ENCODE data around the gene ITPR2.

The ITPR2 gene

GRCh38 chr12:26741584-26742227 lies 91.3 kb downstream of the ITPR2 start:
- Histone ChIP-seq H3K79me2 (ENCODE audit: low read length) (no peaks in the 10 kb centered on the region; the same call in 1 of the 2 replicates), H2AFZ (ENCODE audit: low read length) (no peak overlapping the region), H3K27ac (ENCODE audit: low read length) (no peak overlapping the region), H3K4me2 (ENCODE audit: low read depth, low read length) (no peak overlapping the region), H3K4me1 (ENCODE audit: low read length) (no peaks in the 10 kb centered on the region), H4K20me1 (ENCODE audit: insufficient read depth, low read length) (no peaks in the 10 kb centered on the region), H3K4me3 (ENCODE audit: low read length) (no peak overlapping the region), H3K9me2 (replicated peaks; ENCODE audit: insufficient read depth, low read length) (no peaks in the 10 kb centered on the region), H3F3A (ENCODE audit: insufficient read depth, low read length) (no peaks in the 10 kb centered on the region), H3K9ac (ENCODE audit: low read length) (no peak overlapping the region), H3K27me3 (replicated peaks; ENCODE audit: insufficient read depth, low read length) (no peaks in the 10 kb centered on the region), H3K9me3 (replicated peaks; ENCODE audit: insufficient read depth, low read length) (no peaks in the 10 kb centered on the region), H3K36me3 (replicated peaks; ENCODE audit: insufficient read depth, low read length) (no peaks in the 10 kb centered on the region)
- TF ChIP-seq CTCF (IDR thresholded peaks at IDR 0.05; ENCODE audit: low read length) (no peak), EZH2phosphoT487 (IDR thresholded peaks at IDR 0.05; ENCODE audit: low read length) (no peak), EZH2 (optimal IDR thresholded peaks at IDR 0.05; ENCODE audit: low read depth, low read length) (no peak)
- DNase-seq, result no peak

GRCh38 chr12:26740991-26741390 lies 92.0 kb downstream of the ITPR2 start:
- Histone ChIP-seq H3K4me1 (ENCODE audit: low read length) (no peaks in the 10 kb centered on the region), H3K9me3 (replicated peaks; ENCODE audit: insufficient read depth, low read length) (no peaks in the 10 kb centered on the region), H3K4me3 (ENCODE audit: low read length) (no peak overlapping the region), H3K27me3 (replicated peaks; ENCODE audit: insufficient read depth, low read length) (no peaks in the 10 kb centered on the region), H2AFZ (ENCODE audit: low read length) (no peak overlapping the region), H3K9me2 (replicated peaks; ENCODE audit: insufficient read depth, low read length) (no peaks in the 10 kb centered on the region), H4K20me1 (ENCODE audit: insufficient read depth, low read length) (no peaks in the 10 kb centered on the region), H3K27ac (ENCODE audit: low read length) (no peak overlapping the region), H3K36me3 (replicated peaks; ENCODE audit: insufficient read depth, low read length) (no peaks in the 10 kb centered on the region), H3K9ac (ENCODE audit: low read length) (no peak overlapping the region), H3K4me2 (ENCODE audit: low read depth, low read length) (no peak overlapping the region), H3K79me2 (ENCODE audit: low read length) (no peaks in the 10 kb centered on the region; the same call in 1 of the 2 replicates), H3F3A (ENCODE audit: insufficient read depth, low read length) (no peaks in the 10 kb centered on the region)
- no peak for DNase-seq
- TF ChIP-seq EZH2 (optimal IDR thresholded peaks at IDR 0.05; ENCODE audit: low read depth, low read length) (no peak), EZH2phosphoT487 (IDR thresholded peaks at IDR 0.05; ENCODE audit: low read length) (no peak), CTCF (IDR thresholded peaks at IDR 0.05; ENCODE audit: low read length) (no peak)

GRCh38 chr12:26740348-26740747 lies 92.6 kb downstream of the ITPR2 start:
- H3K4me2 ChIP-seq (ENCODE audit: low read depth, low read length), result no peak overlapping the region
- H3K9me2 ChIP-seq (replicated peaks; ENCODE audit: insufficient read depth, low read length), result no peaks in the 10 kb centered on the region
- no peak overlapping the region for H2AFZ ChIP-seq (ENCODE audit: low read length)
- TF ChIP-seq EZH2phosphoT487 (IDR thresholded peaks at IDR 0.05; ENCODE audit: low read length) (no peak), EZH2 (optimal IDR thresholded peaks at IDR 0.05; ENCODE audit: low read depth, low read length) (no peak), CTCF (IDR thresholded peaks at IDR 0.05; ENCODE audit: low read length) (no peak)
- DNase-seq, result no peak
- no peak overlapping the region for H3K9ac ChIP-seq (ENCODE audit: low read length)
- H3K27ac ChIP-seq (ENCODE audit: low read length), result no peak overlapping the region
- no peaks in the 10 kb centered on the region for H3K27me3 ChIP-seq (replicated peaks; ENCODE audit: insufficient read depth, low read length)
- H3K36me3 ChIP-seq (replicated peaks; ENCODE audit: insufficient read depth, low read length), result no peaks in the 10 kb centered on the region
- H4K20me1 ChIP-seq (ENCODE audit: insufficient read depth, low read length), result no peaks in the 10 kb centered on the region
- no peaks in the 10 kb centered on the region for H3K9me3 ChIP-seq (replicated peaks; ENCODE audit: insufficient read depth, low read length)
- no peaks in the 10 kb centered on the region for H3F3A ChIP-seq (ENCODE audit: insufficient read depth, low read length)
- no peak overlapping the region for H3K4me3 ChIP-seq (ENCODE audit: low read length)
- no peaks in the 10 kb centered on the region; the same call in 1 of the 2 replicates for H3K79me2 ChIP-seq (ENCODE audit: low read length)
- no peaks in the 10 kb centered on the region for H3K4me1 ChIP-seq (ENCODE audit: low read length)

All from MM.1S (cell line).